ENCODE data around the gene CCDC82.
A peak's percentile ranks its signal among the peaks of the same experiment; 100 is the strongest.

CCDC82 gene

DNA sequence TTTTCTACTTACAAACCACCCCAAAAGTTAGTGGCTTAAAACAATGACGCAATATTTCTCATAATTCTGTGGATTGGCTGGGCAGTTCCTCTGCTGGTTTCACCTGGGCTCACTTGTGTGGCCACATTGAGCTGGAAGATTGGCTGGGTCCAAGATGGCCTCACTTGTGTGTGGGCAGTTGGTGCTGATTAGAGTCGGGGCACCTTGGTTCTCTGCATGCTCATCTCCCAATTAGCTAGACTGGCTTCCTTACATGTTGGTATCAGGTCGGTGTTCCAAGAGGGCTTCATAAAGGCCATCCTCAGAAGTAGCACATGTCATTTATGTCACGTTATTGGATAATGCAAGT, 59.2 kb downstream of the CCDC82 start:
- TF ChIP-seq, protein P1, sequence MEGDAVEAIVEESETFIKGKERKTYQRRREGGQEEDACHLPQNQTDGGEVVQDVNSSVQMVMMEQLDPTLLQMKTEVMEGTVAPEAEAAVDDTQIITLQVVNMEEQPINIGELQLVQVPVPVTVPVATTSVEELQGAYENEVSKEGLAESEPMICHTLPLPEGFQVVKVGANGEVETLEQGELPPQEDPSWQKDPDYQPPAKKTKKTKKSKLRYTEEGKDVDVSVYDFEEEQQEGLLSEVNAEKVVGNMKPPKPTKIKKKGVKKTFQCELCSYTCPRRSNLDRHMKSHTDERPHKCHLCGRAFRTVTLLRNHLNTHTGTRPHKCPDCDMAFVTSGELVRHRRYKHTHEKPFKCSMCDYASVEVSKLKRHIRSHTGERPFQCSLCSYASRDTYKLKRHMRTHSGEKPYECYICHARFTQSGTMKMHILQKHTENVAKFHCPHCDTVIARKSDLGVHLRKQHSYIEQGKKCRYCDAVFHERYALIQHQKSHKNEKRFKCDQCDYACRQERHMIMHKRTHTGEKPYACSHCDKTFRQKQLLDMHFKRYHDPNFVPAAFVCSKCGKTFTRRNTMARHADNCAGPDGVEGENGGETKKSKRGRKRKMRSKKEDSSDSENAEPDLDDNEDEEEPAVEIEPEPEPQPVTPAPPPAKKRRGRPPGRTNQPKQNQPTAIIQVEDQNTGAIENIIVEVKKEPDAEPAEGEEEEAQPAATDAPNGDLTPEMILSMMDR (IDR thresholded peaks at IDR 0.05; ENCODE audit: low read depth, low read length) = no peak
- H3K4me3 ChIP-seq (replicated peaks in 1 of 2; ENCODE audit: low read depth in 2 of 2, low read length in 2 of 2) = no peak overlapping the region
- no peak for DNase-seq (ENCODE audit: low read depth in 2 of 2)

DNA sequence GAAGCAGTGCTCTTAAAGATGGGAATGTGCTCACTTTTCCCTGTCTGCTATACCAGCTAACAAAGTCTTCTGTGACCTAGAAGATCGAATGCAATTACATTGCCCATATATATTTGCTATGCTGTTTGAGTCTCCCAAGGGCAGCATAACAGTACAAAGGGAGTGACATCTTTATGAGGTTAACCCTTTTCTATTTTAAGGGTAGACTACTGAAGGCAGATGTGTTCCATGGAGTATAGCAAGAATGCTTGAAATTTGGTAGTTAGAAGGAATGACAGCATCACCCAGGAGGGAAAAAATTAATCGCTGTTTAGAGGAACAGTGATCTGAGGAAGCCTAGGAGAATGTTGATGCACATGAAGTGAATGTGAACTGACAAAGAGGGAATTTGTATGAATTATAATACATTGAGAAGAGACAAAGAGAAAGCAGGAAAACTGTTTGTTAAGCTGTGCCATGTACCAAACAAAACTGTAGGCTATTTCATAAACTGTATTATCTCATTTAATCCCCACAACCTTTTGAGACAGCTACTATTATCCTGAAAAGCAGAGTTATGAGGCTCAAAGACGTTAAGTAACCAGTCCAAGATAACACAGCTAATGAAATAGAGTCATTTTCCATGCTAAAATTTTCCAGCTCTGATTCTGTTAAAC, 59.7 kb downstream of the CCDC82 start:
- DNase-seq (ENCODE audit: low read depth in 2 of 2) = no peak
- TF ChIP-seq, protein P1 (IDR thresholded peaks at IDR 0.05; ENCODE audit: low read depth, low read length) = no peak
- no peak overlapping the region for H3K4me3 ChIP-seq (replicated peaks in 1 of 2; ENCODE audit: low read depth in 2 of 2, low read length in 2 of 2)

DNA sequence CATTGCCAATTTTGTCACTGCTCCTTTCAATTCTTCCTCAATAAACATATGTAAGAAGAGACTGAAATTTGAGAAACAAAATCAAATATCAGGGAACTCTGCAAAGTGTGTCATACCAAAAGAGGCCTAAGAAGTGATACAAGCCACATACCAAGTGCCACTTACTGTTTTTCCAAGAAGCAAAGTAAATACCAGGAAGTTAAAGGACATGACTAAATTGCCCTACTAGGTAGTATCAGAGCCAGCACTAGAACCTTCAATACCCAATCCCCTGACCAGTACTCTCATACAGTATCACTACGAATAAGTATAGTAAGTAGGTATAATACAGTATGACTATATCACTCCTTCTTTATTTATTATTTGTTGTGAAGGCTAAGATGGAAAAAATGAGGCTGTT, 60.3 kb downstream of the CCDC82 start:
- TF ChIP-seq, protein P1 (IDR thresholded peaks at IDR 0.05; ENCODE audit: low read depth, low read length) = no peak
- H3K4me3 ChIP-seq (replicated peaks in 1 of 2; ENCODE audit: low read depth in 2 of 2, low read length in 2 of 2) = no peak overlapping the region
- peak in 1 of 2 donors; percentile 35 for DNase-seq (ENCODE audit: low read depth in 2 of 2)

DNA sequence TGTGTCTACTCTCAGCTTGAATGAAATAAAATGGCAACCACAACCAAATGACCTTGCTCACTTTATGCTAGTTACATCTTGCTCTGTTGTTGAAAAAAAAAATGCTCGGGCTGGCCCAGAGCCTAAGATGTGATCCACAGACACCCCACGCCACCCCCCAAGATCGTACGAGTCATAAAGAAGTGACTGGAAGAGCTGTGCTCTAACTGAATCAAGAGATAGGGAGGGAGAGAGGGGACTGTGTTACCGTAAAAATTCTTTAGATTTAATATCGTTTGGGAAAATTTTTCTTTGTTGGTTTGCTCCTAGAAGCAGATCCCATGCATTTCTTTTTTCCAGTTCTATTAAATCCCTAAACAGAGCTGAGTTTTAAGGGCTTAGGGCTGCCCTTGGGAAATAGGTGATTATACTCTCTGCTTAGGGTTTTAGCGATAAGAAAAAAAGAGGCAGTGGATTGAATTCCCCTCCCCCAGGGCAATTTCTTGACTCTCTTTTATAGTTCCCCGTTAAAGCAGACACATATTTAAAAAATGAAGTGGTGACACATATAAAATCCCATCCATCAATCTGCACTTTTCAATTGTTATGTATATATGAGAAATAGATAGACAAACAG, 61.2 kb downstream of the CCDC82 start:
- peak; percentile 34 to 65 for DNase-seq (ENCODE audit: low read depth in 2 of 2)
- TF ChIP-seq, protein P1 (IDR thresholded peaks at IDR 0.05; ENCODE audit: low read depth, low read length) = no peak
- H3K4me3 ChIP-seq (replicated peaks in 1 of 2; ENCODE audit: low read depth in 2 of 2, low read length in 2 of 2) = peak overlapping the region in 1 of 2 donors; percentile 2

DNA sequence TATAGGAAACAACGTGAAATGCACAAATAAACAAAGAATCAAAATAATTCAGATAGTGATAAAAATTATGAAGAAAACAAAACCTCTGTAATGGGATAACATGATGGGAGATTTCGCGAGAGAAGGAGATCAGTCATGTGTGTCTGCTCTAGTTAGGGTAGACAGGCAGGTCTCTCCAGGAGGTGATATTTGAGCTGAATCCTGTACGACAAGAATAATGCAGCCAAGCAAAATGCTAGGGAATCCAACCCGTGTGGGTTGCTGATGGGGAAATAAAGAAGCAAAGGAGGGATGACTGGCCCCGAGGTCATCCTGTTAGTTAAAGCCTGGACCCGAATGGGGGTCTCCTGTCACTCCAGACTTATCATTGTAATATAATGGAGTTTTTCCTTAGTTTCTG, 62.8 kb downstream of the CCDC82 start:
- no peak for DNase-seq (ENCODE audit: low read depth in 2 of 2)
- no peak overlapping the region for H3K4me3 ChIP-seq (replicated peaks in 1 of 2; ENCODE audit: low read depth in 2 of 2, low read length in 2 of 2)
- TF ChIP-seq, protein P1 (IDR thresholded peaks at IDR 0.05; ENCODE audit: low read depth, low read length) = no peak

DNA sequence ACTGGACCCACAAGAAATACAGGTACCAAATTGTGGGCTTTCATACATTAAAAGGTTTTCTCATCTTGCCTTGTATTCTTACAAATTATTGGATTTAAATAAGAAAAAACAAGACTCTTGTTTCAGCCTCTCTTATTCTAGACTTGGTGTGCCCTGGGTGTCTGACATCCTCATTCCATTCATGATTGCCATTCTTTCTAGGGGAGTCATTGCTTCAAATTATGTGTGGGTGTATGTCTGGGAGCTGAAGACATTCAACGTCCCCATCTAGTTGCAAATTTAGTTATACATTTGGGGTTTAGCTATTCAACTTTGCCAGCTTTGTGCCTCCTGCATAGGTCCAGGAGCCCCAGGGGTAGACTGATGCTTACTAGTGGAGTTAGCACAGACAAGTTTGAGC, 64.8 kb downstream of the CCDC82 start:
- TF ChIP-seq, protein P1 (IDR thresholded peaks at IDR 0.05; ENCODE audit: low read depth, low read length) = no peak
- H3K4me3 ChIP-seq (replicated peaks in 1 of 2; ENCODE audit: low read depth in 2 of 2, low read length in 2 of 2) = no peak overlapping the region
- peak; percentile 81 to 89 for DNase-seq (ENCODE audit: low read depth in 2 of 2)

DNA sequence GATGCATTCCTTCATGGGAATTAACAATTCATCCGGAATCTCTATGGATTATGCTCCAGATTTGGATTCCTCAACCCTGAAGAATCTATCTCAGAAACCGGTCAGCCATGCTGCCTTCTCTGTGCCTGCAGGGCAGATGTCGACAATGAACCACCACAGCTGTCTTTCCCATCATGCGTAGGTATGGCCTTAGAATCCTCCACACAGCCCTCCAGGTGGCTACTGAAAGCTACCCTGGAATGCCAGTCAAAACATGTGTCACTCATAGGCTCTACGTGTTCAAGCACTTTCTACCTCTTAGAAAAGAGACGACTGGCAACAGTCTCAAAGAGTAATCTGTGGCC, 66.1 kb downstream of the CCDC82 start:
- DNase-seq (ENCODE audit: low read depth in 2 of 2) = no peak
- H3K4me3 ChIP-seq (replicated peaks in 1 of 2; ENCODE audit: low read depth in 2 of 2, low read length in 2 of 2) = no peak overlapping the region
- TF ChIP-seq, protein P1 (IDR thresholded peaks at IDR 0.05; ENCODE audit: low read depth, low read length) = no peak
